Stimulated activated CD8-positive, alpha-beta memory T cell treated with anti-CD3 and anti-CD28 coated beads, Interleukin-7, amount 100 ng/mL, for 24 hours (primary cell): ENCODE measurements around the gene MS4A4E.
"Not testable (repeated sequence)": the region's sequence is repeated elsewhere in the genome, so short reads cannot be mapped to it uniquely, and the experiment has no call there.

Source experiments
- DNase-seq: peaks from one replicate; pipeline ENCODE4 v3.0.0-alpha.2; 2020; ENCODE audit warnings: low read depth

MS4A4E gene

DNA sequence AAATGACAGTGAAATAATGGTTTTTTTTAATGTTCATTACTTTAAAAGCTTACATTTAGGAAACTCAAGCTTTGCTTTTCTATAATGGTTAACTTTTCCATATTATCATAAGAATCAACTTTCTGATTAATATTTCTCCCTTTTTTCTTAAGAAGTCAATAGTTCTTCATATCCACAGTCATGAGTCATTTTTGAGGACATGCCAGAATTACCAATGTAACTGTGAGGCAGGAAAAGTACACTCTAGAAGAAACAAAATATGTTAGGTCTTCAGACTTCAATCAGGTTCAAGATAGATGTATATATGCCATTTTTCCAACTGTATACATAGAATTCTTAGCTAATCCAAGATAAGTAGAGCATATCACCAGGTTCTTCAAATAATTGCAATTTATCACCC lies 70.9 kb downstream of the MS4A4E start:
- DNase-seq = no peak

GRCh38 chr11:60170566-60170965 lies 72.4 kb downstream of the MS4A4E start:
- DNase-seq = no peak

DNA sequence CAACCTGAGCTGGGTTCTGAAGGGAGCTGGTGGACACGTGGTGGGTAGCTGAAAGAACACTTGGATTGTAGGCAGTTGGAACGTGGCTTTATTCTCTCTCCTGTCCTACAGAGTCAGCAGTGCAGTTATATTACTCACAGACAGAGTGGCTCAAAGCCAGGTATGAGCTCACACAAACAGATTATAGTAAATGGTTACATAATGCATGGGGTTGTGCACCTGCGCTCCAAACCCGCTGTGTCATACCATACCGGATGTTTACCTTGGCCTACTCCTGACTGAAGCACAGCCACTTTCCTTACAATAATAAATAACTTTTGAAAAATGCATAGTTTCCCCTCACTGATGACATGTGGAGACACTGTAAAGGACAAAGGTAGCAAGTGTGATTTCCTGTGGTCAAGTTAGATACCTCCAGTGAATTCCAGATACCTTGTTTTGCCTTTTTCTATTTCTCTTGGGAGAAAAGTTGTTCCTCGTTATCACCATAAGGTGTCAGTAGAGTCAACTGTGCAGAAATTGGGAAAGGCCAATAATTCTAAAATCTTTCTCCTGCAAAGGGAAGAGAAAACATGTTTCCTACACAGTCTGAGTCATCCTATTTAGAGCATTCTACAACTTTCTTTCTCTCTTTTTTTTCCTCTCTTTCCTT lies 73.5 kb downstream of the MS4A4E start:
- no peak for DNase-seq

- DNase-seq = no peak
Measured at GRCh38 chr11:60168306-60168705, 74.6 kb downstream of the MS4A4E start.

DNA sequence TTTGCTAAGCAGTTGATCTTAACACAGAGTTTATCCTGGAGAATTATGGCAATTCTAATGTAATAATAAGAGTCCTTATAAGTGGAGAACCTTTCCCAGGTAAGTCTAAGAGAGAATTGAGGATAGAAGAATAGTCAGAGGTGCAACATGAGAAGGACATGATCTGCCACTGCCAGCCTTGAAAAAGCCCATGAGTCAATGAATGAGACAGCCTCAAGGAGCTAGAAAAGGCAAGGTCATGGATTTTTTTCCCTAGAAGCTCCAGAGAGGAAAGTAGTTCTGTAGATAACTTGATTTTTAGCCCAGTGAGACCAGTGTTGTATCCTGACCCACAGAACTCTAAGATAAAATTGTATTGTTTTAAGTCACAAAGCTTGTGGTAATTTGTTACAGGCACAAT lies 77.0 kb downstream of the MS4A4E start:
- DNase-seq = no peak

- DNase-seq = no peak
Measured at GRCh38 chr11:60165538-60165937, 77.4 kb downstream of the MS4A4E start.

DNA sequence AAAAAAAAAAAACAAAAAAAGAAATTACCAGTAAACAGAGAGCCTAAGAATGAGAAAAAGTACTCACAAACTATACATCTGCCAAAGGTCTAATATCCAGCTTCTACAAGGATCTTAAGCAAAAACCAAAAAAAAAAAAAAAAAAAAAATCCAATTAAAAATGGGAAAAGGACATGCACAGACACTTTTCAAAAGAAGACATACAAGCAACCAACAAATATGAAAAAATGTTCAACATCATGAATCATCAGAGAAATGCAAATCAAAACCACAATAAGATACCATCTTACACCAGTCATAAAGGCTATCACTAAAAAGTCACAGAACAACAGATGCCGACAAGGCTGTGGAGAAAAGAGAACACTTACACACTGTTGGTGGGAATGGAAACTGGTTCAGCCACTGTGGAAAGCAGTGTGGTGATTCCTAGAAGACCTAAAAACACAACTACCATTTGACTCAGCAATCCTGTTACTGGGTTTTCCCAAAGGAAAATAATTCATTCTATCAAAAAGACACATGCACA lies 78.3 kb downstream of the MS4A4E start:
- DNase-seq = no peak

GRCh38 chr11:60161766-60162165 lies 81.2 kb downstream of the MS4A4E start:
- no peak for DNase-seq

- DNase-seq = no peak
Measured at GRCh38 chr11:60161107-60161506, 81.8 kb downstream of the MS4A4E start.

GRCh38 chr11:60159868-60160267 lies 83.1 kb downstream of the MS4A4E start:
- DNase-seq = no peak

- DNase-seq = no peak
Measured at GRCh38 chr11:60159284-60159683, 83.7 kb downstream of the MS4A4E start.

DNA sequence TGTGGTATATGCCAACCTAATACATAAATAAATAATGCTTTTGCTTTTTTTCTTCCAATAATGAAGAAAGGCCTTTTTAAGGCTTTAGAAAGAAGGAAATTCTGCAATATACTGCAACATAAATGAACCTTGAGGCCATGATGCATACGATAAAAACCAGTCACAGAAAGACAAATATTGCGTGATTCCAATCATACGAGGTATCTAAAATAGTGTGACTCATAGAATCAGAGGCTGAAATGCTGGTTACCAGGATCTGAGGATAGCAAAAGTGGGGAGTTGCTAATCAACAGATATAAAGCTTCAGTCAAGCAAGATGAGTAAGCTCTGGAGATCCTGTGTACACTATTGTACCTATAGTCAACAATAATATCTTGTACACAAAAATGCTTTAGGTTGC lies 84.3 kb downstream of the MS4A4E start:
- no peak for DNase-seq

- no peak for DNase-seq
Measured at GRCh38 chr11:60155931-60156330, 87.0 kb downstream of the MS4A4E start.

DNA sequence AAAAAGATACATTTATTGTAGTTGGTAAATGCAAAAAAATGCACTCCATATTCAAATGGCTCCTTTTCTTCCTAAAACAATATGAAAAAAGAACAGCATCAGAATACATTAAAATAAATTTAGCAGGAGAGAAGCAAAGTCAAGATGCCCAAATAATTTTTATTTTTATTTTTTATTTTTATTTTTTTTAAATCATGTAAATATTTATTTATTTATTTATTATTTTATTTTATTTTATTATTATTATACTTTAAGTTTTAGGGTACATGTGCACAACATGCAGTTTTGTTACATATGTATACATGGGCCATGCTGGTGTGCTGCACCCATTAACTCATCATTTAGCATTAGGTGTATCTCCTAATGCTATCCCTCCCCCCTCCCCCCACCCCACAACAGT lies 90.2 kb downstream of the MS4A4E start:
- DNase-seq = not testable (repeated sequence)

DNA sequence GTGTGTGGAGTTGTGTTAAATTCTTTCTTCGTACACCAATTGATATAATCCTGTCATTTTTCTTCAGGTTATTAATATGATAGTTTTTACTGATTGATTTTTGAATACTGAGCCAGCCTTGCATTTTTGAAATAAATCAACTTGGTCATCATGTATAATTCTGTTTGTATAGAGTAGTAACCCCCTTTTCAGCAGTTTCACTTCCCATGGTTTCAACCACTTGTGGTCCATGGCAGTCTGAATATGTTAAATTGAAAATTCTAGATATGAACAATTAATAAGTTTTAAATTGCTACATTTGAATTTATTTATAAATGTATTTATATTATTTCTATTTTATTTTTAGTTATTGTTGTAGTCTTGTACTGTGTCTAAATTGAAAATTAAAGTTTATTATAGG lies 92.7 kb downstream of the MS4A4E start:
- no peak for DNase-seq
